ENCODE measurements around the gene GATA2.

The GATA2 gene

GRCh38 chr3:128532012-128532983 lies 39.3 kb upstream of the GATA2 start:
- no peak for TF ChIP-seq CTCF (IDR thresholded peaks at IDR 0.05; ENCODE audit: poor library complexity, severe bottlenecking)
- DNase-seq (ENCODE audit: low spot score) (no peak), ATAC-seq (ENCODE audit: low read depth) (no peak)
- Histone ChIP-seq H3K4me3 (ENCODE audit: severe bottlenecking) (no peak overlapping the region), H3K27me3 (ENCODE audit: insufficient read depth, poor library complexity, severe bottlenecking) (peaks cover 5% of the 10 kb centered on the region), H3K36me3 (ENCODE audit: low read depth) (no peaks in the 10 kb centered on the region), H3K4me1 (ENCODE audit: insufficient read depth, poor library complexity, severe bottlenecking) (no peaks in the 10 kb centered on the region), H3K27ac (ENCODE audit: poor library complexity, severe bottlenecking) (no peak overlapping the region), H3K9me3 (ENCODE audit: severe bottlenecking) (no peaks in the 10 kb centered on the region)

GRCh38 chr3:128524374-128525299 lies 31.6 kb upstream of the GATA2 start:
- Histone ChIP-seq H3K27ac (ENCODE audit: poor library complexity, severe bottlenecking) (no peak overlapping the region), H3K9me3 (ENCODE audit: severe bottlenecking) (no peaks in the 10 kb centered on the region), H3K4me1 (ENCODE audit: insufficient read depth, poor library complexity, severe bottlenecking) (no peaks in the 10 kb centered on the region), H3K27me3 (ENCODE audit: insufficient read depth, poor library complexity, severe bottlenecking) (peaks cover 8% of the 10 kb centered on the region), H3K4me3 (ENCODE audit: severe bottlenecking) (no peak overlapping the region), H3K36me3 (ENCODE audit: low read depth) (no peaks in the 10 kb centered on the region)
- no peak for DNase-seq (ENCODE audit: low spot score)
- no peak for ATAC-seq (ENCODE audit: low read depth)
- no peak for TF ChIP-seq CTCF (IDR thresholded peaks at IDR 0.05; ENCODE audit: poor library complexity, severe bottlenecking)

- Histone ChIP-seq H3K27me3 (ENCODE audit: insufficient read depth, poor library complexity, severe bottlenecking) (peaks cover 8% of the 10 kb centered on the region), H3K9me3 (ENCODE audit: severe bottlenecking) (no peaks in the 10 kb centered on the region), H3K4me3 (ENCODE audit: severe bottlenecking) (no peak overlapping the region), H3K36me3 (ENCODE audit: low read depth) (no peaks in the 10 kb centered on the region), H3K4me1 (ENCODE audit: insufficient read depth, poor library complexity, severe bottlenecking) (no peaks in the 10 kb centered on the region), H3K27ac (ENCODE audit: poor library complexity, severe bottlenecking) (no peak overlapping the region)
- ATAC-seq (ENCODE audit: low read depth) (no peak), DNase-seq (ENCODE audit: low spot score) (no peak)
- no peak for TF ChIP-seq CTCF (IDR thresholded peaks at IDR 0.05; ENCODE audit: poor library complexity, severe bottlenecking)
Observed at GRCh38 chr3:128523591-128523990, 30.6 kb upstream of the GATA2 start.

GRCh38 chr3:128521715-128522114 lies 28.7 kb upstream of the GATA2 start:
- ATAC-seq (ENCODE audit: low read depth) (no peak), DNase-seq (ENCODE audit: low spot score) (no peak)
- Histone ChIP-seq H3K4me1 (ENCODE audit: insufficient read depth, poor library complexity, severe bottlenecking) (no peaks in the 10 kb centered on the region), H3K9me3 (ENCODE audit: severe bottlenecking) (no peaks in the 10 kb centered on the region), H3K36me3 (ENCODE audit: low read depth) (no peaks in the 10 kb centered on the region), H3K27ac (ENCODE audit: poor library complexity, severe bottlenecking) (no peak overlapping the region), H3K27me3 (ENCODE audit: insufficient read depth, poor library complexity, severe bottlenecking) (peaks cover 3% of the 10 kb centered on the region), H3K4me3 (ENCODE audit: severe bottlenecking) (no peak overlapping the region)
- TF ChIP-seq CTCF (IDR thresholded peaks at IDR 0.05; ENCODE audit: poor library complexity, severe bottlenecking), result no peak

Data from RWPE2 (cell line).